Stomach (tissue), 9 donors: ENCODE results near the gene KCNIP3. TPM values are rescaled to one million over a fixed set of nuclear protein-coding genes. Genes with fewer than 3 reads are reported as not detected.

Source experiments
- DNase-seq, 2 donors: peaks; one replicate each; pipeline versions ENCODE4 v3.0.0 to v3.0.0-alpha.2; 2013 to 2019
- H3K27ac ChIP-seq, 5 donors: fragments of 200-600 bp in 4 of 5; sonication (generic) in 4 of 5; one replicate each; pipeline ENCODE4 v1.5.1; 2013 to 2019; ENCODE audit warnings: mild to moderate bottlenecking in 1 of 5, moderate library complexity in 1 of 5
- H3K27me3 ChIP-seq, 3 donors: fragments of 200-600 bp; sonication (generic); one replicate each; pipeline ENCODE4 v1.5.1; 2017 to 2019; ENCODE audit warnings: mixed run types in 1 of 3
- H3K36me3 ChIP-seq, 4 donors: fragments of 200-600 bp; sonication (generic); 1 replicate in 3 of 4; 2 replicates in 1 of 4; pipeline ENCODE4 v1.5.1; 2016 to 2019
- H3K4me1 ChIP-seq, 4 donors: fragments of 200-600 bp; sonication (generic); one replicate each; pipeline ENCODE4 v1.5.1; 2016 to 2019
- H3K4me3 ChIP-seq, 4 donors: fragments of 200-600 bp; sonication (generic) in 3 of 4; one replicate each; pipeline ENCODE4 v1.5.1; 2016 to 2019; ENCODE audit warnings: mild to moderate bottlenecking in 1 of 4
- H3K9me3 ChIP-seq, 4 donors: fragments of 200-600 bp; sonication (generic); one replicate each; pipeline ENCODE4 v1.5.1; 2016 to 2019
- EP300 ChIP-seq: sonication (generic); formaldehyde crosslinking; IDR thresholded peaks from one replicate; pipeline ENCODE4 v1.6.1; 2017; ENCODE audit warnings: antibody characterized with exemption
- POLR2A ChIP-seq, 4 donors: fragments of 450-650 bp; IDR thresholded peaks; one replicate each; pipeline ENCODE4 v1.6.1; 2016; ENCODE audit warnings: antibody characterized with exemption in 4 of 4, control low read depth in 2 of 4, mild to moderate bottlenecking in 1 of 4, moderate library complexity in 1 of 4
- POLR2AphosphoS5 ChIP-seq, 3 donors: sonication (generic); formaldehyde crosslinking; IDR thresholded peaks; one replicate each; pipeline ENCODE4 v1.6.1; 2016; ENCODE audit warnings: antibody characterized with exemption in 3 of 3
- WGBS, 5 donors: extraction: QIAGEN DNeasy Blood & Tissue Kit in 3 of 5; methylation state at CpG; one replicate each; pipeline versions ENCODE4 v1.1.5 to v1.1.7; 2013 to 2018; 5-methylcytosine and 5-hydroxymethylcytosine counted together
- intact Hi-C: fragments of 100-400 bp; cut with DNase I; formaldehyde crosslinking; loops from one replicate; pipeline ENCODE4 v1.15.1; 2023; ENCODE audit warnings: low total_unique reads
- polyA plus RNA-seq, 3 donors: library from polyadenylated mRNA; stranded (reverse); fragments of 200-250 nt; gene quantifications; one replicate each; pipeline ENCODE4 v1.2.3, GENCODE V29; 2013
- total RNA-seq, 5 donors: library from RNA; depleted of rRNA; stranded (reverse); fragments of >200 nt; gene quantifications; one replicate each; pipeline versions ENCODE4 v1.1.0 to v1.2.3, GENCODE V29; 2014 to 2016
- TF ChIP-seq, protein P1 (sequence below), 7 experiments: fragments of 450-650 bp in 4 of 7; fragments of 200-600 bp in 3 of 7; sonication (generic) in 3 of 7; IDR thresholded peaks; one replicate each; pipeline ENCODE4 v1.5.1; 2016 to 2019; ENCODE audit warnings: antibody characterized with exemption in 7 of 7, control low read depth in 2 of 7, mild to moderate bottlenecking in 1 of 7
- donor health status: healthy with polysubstance abuse.
- donor health status: Bipolar disorder and iron deficiency.
- donor health status: healthy.

Gene KCNIP3
- total and polyA plus RNA-seq, 8 donors, result 1.3 to 4.4 (median 2.7) TPM; not detected in 2

DNA sequence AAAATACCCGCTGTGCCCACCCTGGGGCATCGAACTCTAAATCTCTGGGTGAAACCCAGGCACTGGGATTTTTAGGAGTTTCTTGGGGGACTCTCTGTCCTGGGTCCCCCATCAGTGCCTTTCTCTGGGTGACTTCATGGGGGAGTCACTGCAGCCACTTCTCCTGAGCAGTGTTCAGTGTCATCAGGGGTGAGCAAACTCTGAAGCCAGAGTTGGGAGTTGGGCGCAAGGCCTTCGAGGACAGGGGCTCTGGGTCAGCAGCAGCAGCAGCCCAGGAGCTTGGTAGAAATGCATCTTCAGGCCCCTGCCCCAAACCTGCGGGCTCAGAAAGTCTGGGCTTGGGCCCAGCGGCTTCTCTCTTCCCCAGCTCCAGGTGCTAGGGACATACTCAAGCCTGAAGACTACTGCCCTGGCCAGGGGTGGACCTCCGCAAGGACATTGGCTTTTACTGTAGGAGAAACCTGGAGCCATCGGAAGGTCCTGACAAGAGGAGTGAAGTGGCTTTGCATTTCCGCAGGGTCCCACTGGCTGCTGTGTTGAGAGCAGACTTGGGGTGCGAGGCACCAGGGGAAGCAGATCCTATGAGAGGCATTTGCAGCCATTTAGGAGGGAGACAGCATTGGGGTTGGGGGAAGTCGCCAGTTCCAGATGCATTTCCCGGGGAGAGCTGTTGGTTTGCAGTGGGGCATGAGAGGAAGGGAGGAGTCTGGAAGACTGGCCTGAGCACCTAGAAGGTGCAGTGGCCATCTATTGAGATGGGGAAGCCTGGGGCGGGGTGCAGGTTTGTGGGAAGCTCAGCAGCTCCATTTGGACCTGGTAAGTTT, 53.8 kb downstream of the KCNIP3 start:
- no peak overlapping the region for H3K27ac ChIP-seq
- DNase-seq, result peak in 1 of 2 donors; percentile 22
- no peaks in the 10 kb centered on the region for H3K9me3 ChIP-seq
- WGBS, 5 donors, result 83 to 92% (median 88%) methylated on average over 12 to 13 of the region's 13 CpGs
- intact Hi-C loops, result no loop called here
- TF ChIP-seq, protein P1, sequence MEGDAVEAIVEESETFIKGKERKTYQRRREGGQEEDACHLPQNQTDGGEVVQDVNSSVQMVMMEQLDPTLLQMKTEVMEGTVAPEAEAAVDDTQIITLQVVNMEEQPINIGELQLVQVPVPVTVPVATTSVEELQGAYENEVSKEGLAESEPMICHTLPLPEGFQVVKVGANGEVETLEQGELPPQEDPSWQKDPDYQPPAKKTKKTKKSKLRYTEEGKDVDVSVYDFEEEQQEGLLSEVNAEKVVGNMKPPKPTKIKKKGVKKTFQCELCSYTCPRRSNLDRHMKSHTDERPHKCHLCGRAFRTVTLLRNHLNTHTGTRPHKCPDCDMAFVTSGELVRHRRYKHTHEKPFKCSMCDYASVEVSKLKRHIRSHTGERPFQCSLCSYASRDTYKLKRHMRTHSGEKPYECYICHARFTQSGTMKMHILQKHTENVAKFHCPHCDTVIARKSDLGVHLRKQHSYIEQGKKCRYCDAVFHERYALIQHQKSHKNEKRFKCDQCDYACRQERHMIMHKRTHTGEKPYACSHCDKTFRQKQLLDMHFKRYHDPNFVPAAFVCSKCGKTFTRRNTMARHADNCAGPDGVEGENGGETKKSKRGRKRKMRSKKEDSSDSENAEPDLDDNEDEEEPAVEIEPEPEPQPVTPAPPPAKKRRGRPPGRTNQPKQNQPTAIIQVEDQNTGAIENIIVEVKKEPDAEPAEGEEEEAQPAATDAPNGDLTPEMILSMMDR (IDR thresholded peaks at IDR 0.05), result no peak
- no peak for TF ChIP-seq POLR2A (IDR thresholded peaks at IDR 0.05)
- H3K27me3 ChIP-seq, result peaks cover 0 to 24% (median 2%) of the 10 kb centered on the region in 3 donors
- no peak overlapping the region for H3K4me3 ChIP-seq
- peaks cover 2 to 21% (median 12%) of the 10 kb centered on the region in 4 donors for H3K4me1 ChIP-seq
- H3K36me3 ChIP-seq, result no peaks in the 10 kb centered on the region

DNA sequence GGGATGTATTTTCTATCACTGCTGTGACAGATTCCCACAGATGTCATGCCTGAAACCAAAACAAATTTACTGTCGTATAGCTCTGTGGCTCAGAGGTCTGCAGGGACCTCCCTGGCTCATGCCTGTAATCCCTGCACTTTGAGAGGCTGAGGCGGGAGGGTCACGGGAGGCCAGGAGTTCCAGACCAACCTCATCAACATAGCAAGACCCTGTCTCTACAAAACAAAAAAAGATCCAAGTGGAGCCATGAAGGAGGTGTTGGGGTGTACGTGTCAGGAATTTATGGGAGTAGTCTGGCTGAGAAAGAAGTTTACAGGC, 54.4 kb downstream of the KCNIP3 start:
- 80 to 88% (median 87%) methylated on average over 4 of the region's 4 CpGs for WGBS, 5 donors
- no peak for DNase-seq
- no peaks in the 10 kb centered on the region for H3K36me3 ChIP-seq
- H3K27me3 ChIP-seq, result peaks cover 0 to 21% (median 0%) of the 10 kb centered on the region in 3 donors
- H3K4me3 ChIP-seq, result no peak overlapping the region
- TF ChIP-seq POLR2A (IDR thresholded peaks at IDR 0.05) (no peak), EP300 (no peak), POLR2AphosphoS5 (IDR thresholded peaks at IDR 0.05) (no peak)
- TF ChIP-seq, protein P1 (IDR thresholded peaks at IDR 0.05), result no peak
- H3K27ac ChIP-seq, result no peak overlapping the region
- intact Hi-C loops, result no loop called here
- peaks cover 0 to 19% (median 10%) of the 10 kb centered on the region in 4 donors for H3K4me1 ChIP-seq
- H3K9me3 ChIP-seq, result no peaks in the 10 kb centered on the region

DNA sequence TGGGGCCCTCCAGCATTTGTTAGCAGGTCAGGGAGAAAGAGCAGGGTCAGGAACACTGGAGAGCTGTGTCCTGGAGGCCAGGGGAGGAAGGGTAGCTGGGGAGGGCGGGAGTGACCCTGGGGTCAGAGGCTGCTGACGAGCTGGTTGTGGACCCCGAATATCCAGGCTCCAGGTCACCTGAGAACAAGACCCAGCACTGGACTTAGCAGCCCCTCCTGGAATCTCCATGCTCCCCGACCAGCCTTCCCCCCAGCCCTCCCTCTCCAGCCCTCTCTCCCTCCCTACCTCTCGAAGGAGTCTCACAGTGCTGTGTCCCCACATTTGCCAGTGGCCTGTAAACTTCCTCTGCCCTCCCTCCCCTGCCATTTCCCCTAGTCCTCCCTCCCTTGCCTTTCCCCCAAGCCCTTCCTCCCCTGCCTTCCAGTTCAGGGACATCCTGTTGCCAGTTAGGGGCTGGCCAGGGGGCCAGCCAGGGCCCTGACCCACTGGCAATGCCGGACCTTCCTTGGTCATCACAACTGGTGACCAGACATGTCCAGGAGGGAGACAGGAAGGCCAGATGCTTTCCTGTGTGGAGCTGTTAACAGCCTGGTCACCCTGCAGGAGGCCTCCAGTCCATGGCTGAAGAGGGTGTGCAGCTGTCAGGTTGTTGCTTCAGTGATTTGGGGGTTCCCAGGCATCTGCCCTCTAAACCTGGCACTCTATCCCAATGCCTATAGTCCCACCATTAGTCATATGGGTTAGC, 55.3 kb downstream of the KCNIP3 start:
- H3K27me3 ChIP-seq, result peaks cover 0 to 11% (median 0%) of the 10 kb centered on the region in 3 donors
- H3K9me3 ChIP-seq, result no peaks in the 10 kb centered on the region
- H3K4me3 ChIP-seq, result no peak overlapping the region
- no peak overlapping the region for H3K27ac ChIP-seq
- WGBS, 5 donors, result 72 to 81% (median 78%) methylated on average over 6 of the region's 6 CpGs
- TF ChIP-seq, protein P1 (IDR thresholded peaks at IDR 0.05), result no peak
- no peak for TF ChIP-seq POLR2AphosphoS5 (IDR thresholded peaks at IDR 0.05)
- no peak for TF ChIP-seq EP300
- TF ChIP-seq POLR2A (IDR thresholded peaks at IDR 0.05), result no peak
- intact Hi-C loops, result no loop called here
- DNase-seq, result peak in 1 of 2 donors; percentile 9
- H3K36me3 ChIP-seq, result no peaks in the 10 kb centered on the region
- H3K4me1 ChIP-seq, result peaks cover 0 to 11% (median 4%) of the 10 kb centered on the region in 4 donors

GRCh38 chr2:95353055-95353575, 56.0 kb downstream of the KCNIP3 start:
- intact Hi-C loops, result no loop called here
- Histone ChIP-seq H3K27me3 (peaks cover 0 to 5% (median 0%) of the 10 kb centered on the region in 3 donors), H3K4me3 (no peak overlapping the region), H3K4me1 (peaks cover 0 to 5% (median 2%) of the 10 kb centered on the region in 4 donors), H3K27ac (no peak overlapping the region), H3K9me3 (no peaks in the 10 kb centered on the region), H3K36me3 (no peaks in the 10 kb centered on the region)
- 76 to 95% (median 88%) methylated on average over 9 to 10 of the region's 10 CpGs for WGBS, 5 donors
- TF ChIP-seq POLR2AphosphoS5 (IDR thresholded peaks at IDR 0.05) (no peak), EP300 (no peak), POLR2A (IDR thresholded peaks at IDR 0.05) (no peak)
- TF ChIP-seq, protein P1 (IDR thresholded peaks at IDR 0.05), result no peak
- DNase-seq, result peak in 1 of 2 donors; percentile 20
